Large intestine (tissue), 3 donors: Measurements from ENCODE around the gene AFF3. TPM values are rescaled to one million over a fixed set of nuclear protein-coding genes. Genes with fewer than 3 reads are reported as not detected.
A peak's percentile ranks its signal among the peaks of the same experiment; 100 is the strongest.

Experiments used
- DNase-seq, 2 donors: peaks; one replicate each; pipeline versions ENCODE4 v3.0.0 to v3.0.0-alpha.2; 2013
- H3K27ac ChIP-seq: one replicate; pipeline ENCODE4 v1.5.1; 2013; ENCODE audit warnings: low read length
- H3K27me3 ChIP-seq: 2 replicates; pipeline ENCODE4 v1.6.1; 2013; ENCODE audit warnings: low read length; ENCODE audit not compliant: control insufficient read depth, insufficient read depth
- H3K36me3 ChIP-seq: 2 replicates; pipeline ENCODE4 v1.6.1; 2013; ENCODE audit warnings: low read length; ENCODE audit not compliant: control insufficient read depth, insufficient read depth
- H3K4me1 ChIP-seq: one replicate; pipeline ENCODE4 v1.6.1; 2013; ENCODE audit warnings: low read length; ENCODE audit not compliant: control insufficient read depth, insufficient read depth
- H3K4me3 ChIP-seq: one replicate; pipeline ENCODE4 v1.5.1; 2013; ENCODE audit warnings: low read length
- H3K9me3 ChIP-seq: one replicate; pipeline ENCODE4 v1.6.1; 2013; ENCODE audit warnings: mild to moderate bottlenecking, low read depth, low read length, moderate library complexity; ENCODE audit not compliant: control insufficient read depth
- WGBS: methylation state at CpG from one replicate; pipeline ENCODE4 v1.1.5; 2013; ENCODE audit warnings: low lambda C conversion rate; ENCODE audit not compliant: insufficient coverage; 5-methylcytosine and 5-hydroxymethylcytosine counted together
- polyA plus RNA-seq: library from polyadenylated mRNA; unstranded; fragments of 120-200 nt; gene quantifications from one replicate; pipeline ENCODE4 v1.2.1, GENCODE V29; 2013

AFF3 gene
- polyA plus RNA-seq, 1 donor = 4.8 TPM

DNA sequence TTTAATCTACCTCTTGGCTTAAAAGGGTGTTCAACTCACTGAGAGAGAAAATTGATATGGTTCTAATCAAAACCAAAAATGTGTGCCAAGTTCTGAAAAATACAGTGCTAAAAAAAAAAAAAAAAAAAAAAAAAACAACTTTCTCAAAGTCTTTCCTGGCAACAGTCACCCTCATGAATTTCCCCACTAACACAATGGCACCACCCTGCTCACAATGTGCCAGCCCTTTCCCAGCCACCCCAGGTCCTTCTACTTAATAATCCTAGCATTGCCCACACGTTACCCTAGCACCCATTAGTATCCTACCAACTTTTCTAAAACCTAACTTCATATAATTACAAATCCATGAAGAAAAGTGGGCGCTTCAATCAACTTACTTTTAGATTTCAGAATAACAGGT is 106.4 kb downstream of the AFF3 start:
- WGBS = 100% methylated on average over 2 of the region's 2 CpGs
- Histone ChIP-seq H3K27me3 (no peaks in the 10 kb centered on the region), H3K36me3 (no peaks in the 10 kb centered on the region), H3K27ac (no peak overlapping the region), H3K4me1 (no peaks in the 10 kb centered on the region), H3K9me3 (no peaks in the 10 kb centered on the region), H3K4me3 (no peak overlapping the region)
- no peak for DNase-seq

DNA sequence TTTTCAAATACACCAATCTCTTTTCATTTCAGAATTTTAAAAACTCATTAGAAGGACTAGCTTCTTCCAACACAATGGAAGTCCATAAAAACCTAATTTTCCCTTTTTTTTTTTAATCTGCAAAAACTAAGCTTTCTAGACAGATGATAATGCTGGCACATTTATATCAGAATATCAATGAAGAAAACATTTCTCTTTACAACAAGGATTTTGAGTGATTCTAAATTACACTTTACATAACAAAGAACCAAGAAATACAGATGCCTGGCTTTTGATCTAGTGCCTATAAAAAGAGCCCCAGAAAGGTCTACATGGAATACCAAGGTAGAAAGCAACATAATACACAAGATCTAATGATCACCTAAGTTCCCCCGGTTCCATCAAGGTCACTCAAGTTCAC is 108.0 kb downstream of the AFF3 start:
- Histone ChIP-seq H3K4me3 (no peak overlapping the region), H3K36me3 (no peaks in the 10 kb centered on the region), H3K27me3 (no peaks in the 10 kb centered on the region), H3K27ac (no peak overlapping the region), H3K4me1 (no peaks in the 10 kb centered on the region), H3K9me3 (no peaks in the 10 kb centered on the region)
- no peak for DNase-seq
- no CpG with 5 or more reads among the region's 1 CpG for WGBS

DNA sequence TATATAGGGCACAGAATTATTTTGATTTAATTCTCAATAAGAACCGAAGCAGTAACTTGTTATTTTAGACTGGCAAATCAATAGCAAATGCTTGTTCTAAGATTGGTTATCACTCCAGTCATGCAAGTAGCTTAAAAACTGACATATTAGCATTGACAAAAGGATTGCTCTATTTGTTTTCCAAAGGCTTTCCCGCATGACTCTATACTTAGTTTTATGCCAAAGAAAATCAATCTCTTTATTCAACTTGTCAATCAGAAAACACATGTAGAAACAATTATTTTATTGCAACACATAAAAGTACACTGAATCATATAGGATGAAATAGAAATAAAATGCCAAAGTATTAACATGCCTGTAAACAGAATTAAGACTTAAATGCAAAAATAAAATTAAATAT is 108.4 kb downstream of the AFF3 start:
- no peaks in the 10 kb centered on the region for H3K27me3 ChIP-seq

DNA sequence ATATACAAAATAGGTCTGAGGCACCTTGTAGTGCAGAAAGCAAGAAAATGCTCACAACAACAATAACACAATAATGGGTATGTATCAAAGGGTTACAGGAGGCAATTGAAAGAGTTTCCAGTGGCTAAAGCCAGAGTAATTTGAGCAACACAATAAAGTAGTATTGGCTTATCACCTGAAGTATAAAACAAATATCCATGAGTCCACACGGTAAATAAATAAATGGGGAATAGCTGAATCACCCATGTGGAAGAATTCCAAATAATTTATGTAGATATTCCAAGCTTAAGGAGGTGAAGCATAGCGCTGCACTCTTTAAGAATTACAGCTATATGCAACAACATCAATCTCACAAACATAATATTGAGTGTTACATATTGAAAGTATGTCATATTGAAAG is 110.8 kb downstream of the AFF3 start:
- Histone ChIP-seq H3K4me1 (no peaks in the 10 kb centered on the region), H3K36me3 (no peaks in the 10 kb centered on the region), H3K9me3 (no peaks in the 10 kb centered on the region), H3K4me3 (no peak overlapping the region), H3K27ac (no peak overlapping the region), H3K27me3 (no peaks in the 10 kb centered on the region)
- DNase-seq = no peak
- WGBS = no CpG with 5 or more reads among the region's 2 CpGs

More for the DNA sequence above, 108.4 kb downstream of the AFF3 start:
- Histone ChIP-seq H3K4me1 (no peaks in the 10 kb centered on the region), H3K36me3 (no peaks in the 10 kb centered on the region), H3K27ac (no peak overlapping the region), H3K9me3 (no peaks in the 10 kb centered on the region), H3K4me3 (no peak overlapping the region)
- DNase-seq = no peak
- WGBS = 24% methylated on average over 2 of the region's 2 CpGs

DNA sequence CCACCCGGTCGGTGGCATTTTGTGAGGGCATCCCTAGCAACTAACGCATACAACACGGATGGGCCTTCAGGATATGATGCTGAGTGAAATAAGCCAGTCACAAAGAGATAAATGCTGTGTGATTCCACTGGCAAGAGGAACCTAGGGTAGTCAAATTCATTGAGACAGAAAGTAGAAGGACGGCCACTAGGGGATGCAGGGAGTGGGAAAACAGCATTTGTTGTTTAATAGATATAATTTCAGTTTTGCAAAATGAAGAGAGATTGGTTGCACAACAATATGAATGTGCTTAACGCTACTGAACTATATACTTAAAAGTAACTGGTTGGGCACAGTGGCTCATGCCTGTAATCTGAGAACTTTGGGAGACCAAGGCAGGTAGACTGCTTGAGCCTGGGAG is 112.9 kb downstream of the AFF3 start:
- no peak overlapping the region for H3K4me3 ChIP-seq
- DNase-seq = no peak
- no peaks in the 10 kb centered on the region for H3K27me3 ChIP-seq
- H3K4me1 ChIP-seq = no peaks in the 10 kb centered on the region
- WGBS = 100% methylated on average over 2 of the region's 6 CpGs
- H3K9me3 ChIP-seq = no peaks in the 10 kb centered on the region
- no peaks in the 10 kb centered on the region for H3K36me3 ChIP-seq
- no peak overlapping the region for H3K27ac ChIP-seq

DNA sequence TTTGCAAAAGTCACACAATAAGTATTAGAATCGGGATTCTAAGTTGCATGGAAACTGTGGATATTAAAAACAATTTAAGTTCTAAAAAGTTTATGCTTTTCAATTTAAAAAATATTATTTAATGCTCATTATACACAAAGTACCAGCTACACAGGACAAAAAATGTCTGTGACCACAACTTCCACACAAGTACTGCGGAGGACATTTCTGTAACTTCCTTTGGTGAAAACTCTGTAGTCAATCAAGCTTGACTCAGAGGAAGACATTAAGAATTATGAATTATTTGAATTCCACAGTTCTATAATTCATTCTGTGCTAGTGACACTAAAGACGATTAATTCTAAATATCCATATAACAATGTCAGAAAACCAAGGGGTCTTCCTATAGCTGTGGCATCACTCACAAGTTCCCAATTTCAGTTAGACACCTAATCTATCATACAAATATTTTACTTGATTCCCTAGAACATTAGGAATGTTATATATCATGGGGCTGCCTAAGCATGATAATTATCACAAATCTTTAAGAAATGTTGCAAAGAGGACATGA is 120.5 kb downstream of the AFF3 start:
- no peaks in the 10 kb centered on the region for H3K27me3 ChIP-seq
- no peak overlapping the region for H3K27ac ChIP-seq
- H3K9me3 ChIP-seq = no peaks in the 10 kb centered on the region
- 67% methylated on average over 1 of the region's 3 CpGs for WGBS
- no peak overlapping the region for H3K4me3 ChIP-seq
- DNase-seq = no peak
- H3K36me3 ChIP-seq = no peaks in the 10 kb centered on the region
- H3K4me1 ChIP-seq = no peaks in the 10 kb centered on the region

DNA sequence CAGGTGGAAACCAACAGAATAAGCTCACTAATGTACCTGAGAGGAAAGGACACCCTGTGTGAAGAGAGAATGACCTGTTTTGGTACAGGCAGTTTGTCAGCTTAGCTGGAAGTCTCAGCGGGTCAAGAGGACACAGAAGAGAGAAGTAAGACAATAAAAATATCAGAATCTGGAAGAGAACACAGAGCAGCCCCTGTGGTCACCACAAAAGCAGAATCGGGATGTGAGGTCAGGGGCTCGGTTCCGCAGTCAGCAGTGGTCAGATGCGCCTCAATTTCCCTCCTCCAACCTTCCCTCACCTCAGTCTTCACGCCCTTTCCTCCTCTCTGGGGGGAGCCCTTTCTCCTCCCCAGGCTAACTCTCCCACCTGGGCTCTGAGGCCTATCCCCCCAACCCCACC is 122.9 kb downstream of the AFF3 start:
- 100% methylated on average over 1 of the region's 6 CpGs for WGBS

DNA sequence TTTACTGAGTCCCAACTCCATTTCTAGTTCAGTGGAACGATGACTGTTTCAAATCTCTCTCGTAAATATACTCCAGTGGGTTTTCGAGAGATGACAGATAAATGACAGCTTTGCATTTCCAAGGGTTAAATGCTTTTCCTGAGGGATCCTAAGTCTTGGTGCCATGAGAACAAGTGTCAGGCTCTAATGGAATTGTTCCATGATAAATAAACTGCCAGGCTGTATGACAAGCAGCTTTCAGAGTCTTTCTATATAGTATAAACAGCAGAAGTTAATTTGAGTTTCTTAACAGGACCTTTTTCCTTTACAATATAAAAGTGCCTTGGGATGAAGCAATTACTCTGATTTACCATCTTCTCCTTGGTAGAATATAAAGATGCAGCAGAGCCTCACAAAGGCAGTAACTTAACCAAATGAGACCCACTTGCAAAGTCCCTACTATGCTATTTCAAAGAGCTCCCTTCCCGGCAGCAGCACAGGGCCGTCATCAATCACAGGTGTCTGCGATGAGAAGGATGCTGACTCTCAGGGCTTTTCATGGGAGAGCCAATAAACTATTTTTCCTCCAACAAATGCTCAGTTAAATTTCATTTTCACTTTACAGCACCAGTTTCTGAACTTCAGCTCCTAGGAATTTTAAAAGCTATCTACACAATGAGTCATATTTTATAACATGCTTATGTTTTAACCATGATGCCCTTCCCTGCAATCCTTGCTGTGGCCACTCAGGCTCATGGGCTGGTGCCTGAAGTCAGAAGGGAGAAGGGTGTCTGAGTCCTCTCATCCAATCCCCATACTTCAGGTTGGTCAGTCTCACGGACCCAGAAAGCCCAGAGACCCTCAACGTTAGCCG is 123.8 kb downstream of the AFF3 start:
- peaks cover 2% of the 10 kb centered on the region for H3K27me3 ChIP-seq
- no peaks in the 10 kb centered on the region for H3K36me3 ChIP-seq
- peaks cover 6% of the 10 kb centered on the region for H3K9me3 ChIP-seq
- H3K27ac ChIP-seq = no peak overlapping the region
- no peak overlapping the region for H3K4me3 ChIP-seq
- DNase-seq = peak in 1 of 2 donors; percentile 56
- no peaks in the 10 kb centered on the region for H3K4me1 ChIP-seq
- 54% methylated on average over 3 of the region's 9 CpGs for WGBS

More for the DNA sequence above, 122.9 kb downstream of the AFF3 start:
- H3K4me1 ChIP-seq = no peaks in the 10 kb centered on the region
- H3K9me3 ChIP-seq = peaks cover 6% of the 10 kb centered on the region
- DNase-seq = no peak
- no peaks in the 10 kb centered on the region for H3K27me3 ChIP-seq
- no peak overlapping the region for H3K27ac ChIP-seq
- no peaks in the 10 kb centered on the region for H3K36me3 ChIP-seq
- no peak overlapping the region for H3K4me3 ChIP-seq

DNA sequence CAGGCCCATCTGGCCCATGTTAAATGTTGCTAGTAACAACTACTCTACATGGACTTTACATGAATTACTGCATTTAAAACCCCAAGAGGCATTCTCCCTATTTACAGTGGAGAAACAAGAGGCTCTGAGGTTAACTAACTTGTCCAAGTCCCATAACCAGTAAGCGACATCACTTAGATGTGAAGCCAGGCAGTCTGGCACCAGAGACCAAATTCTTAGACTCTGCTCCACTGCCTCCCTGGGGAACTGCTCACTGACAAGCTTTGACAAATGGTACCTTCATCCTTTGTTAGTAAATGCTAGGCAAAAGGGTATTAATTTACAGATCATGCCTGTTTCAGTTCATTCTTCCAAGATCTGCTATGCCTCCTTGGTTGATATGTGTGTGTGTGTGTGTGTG is 124.8 kb downstream of the AFF3 start:
- no peaks in the 10 kb centered on the region for H3K4me1 ChIP-seq
- H3K36me3 ChIP-seq = no peaks in the 10 kb centered on the region
- H3K9me3 ChIP-seq = peaks cover 6% of the 10 kb centered on the region
- DNase-seq = no peak
- no peak overlapping the region for H3K27ac ChIP-seq
- WGBS = no CpG with 5 or more reads among the region's 1 CpG
- H3K4me3 ChIP-seq = no peak overlapping the region
- H3K27me3 ChIP-seq = peaks cover 2% of the 10 kb centered on the region

DNA sequence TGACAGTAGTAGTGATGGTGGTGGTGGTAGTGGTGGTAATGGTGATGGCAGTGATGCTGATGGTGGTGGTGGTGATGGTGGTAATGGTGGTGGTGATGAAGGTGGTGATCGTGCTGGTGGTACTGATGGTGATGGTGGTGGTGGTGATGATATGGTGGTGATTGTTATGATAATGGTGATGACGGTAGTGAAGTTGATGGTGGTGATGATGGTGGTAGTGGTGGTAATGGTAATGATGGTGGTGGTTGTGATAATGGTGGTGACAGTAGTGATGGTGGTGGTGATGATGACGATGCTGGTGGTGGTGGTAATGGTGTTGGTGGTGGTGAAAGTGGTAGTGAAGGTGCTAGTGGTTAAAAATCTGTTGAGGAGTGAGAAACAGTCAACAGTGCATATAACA is 125.6 kb downstream of the AFF3 start:
- Histone ChIP-seq H3K27ac (no peak overlapping the region), H3K4me3 (no peak overlapping the region), H3K36me3 (no peaks in the 10 kb centered on the region), H3K4me1 (no peaks in the 10 kb centered on the region), H3K27me3 (peaks cover 6% of the 10 kb centered on the region), H3K9me3 (peaks cover 6% of the 10 kb centered on the region)
- WGBS = 100% methylated on average over 1 of the region's 3 CpGs
- DNase-seq = no peak

DNA sequence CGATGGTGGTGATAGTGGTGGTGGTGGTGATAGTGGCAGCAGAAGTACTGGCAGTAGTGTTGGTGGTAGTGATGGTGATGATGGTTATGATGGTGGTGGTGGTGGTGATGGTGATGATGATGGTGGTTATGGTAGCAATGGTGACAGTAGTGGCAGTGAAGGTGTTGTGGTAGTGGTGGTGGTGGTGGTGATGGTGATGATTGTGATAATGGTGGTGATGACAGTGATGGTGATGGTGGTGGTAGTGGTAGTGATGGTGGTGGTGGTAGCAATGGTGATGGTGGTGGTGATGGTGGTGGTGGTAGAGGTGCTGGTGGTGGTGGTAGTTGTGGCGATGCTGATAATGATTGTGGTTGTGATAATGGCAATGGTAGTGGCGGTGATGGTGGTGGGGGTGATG is 126.5 kb downstream of the AFF3 start:
- Histone ChIP-seq H3K9me3 (peaks cover 6% of the 10 kb centered on the region), H3K27me3 (peaks cover 6% of the 10 kb centered on the region), H3K27ac (no peak overlapping the region), H3K36me3 (no peaks in the 10 kb centered on the region), H3K4me3 (no peak overlapping the region), H3K4me1 (no peaks in the 10 kb centered on the region)
- 100% methylated on average over 1 of the region's 3 CpGs for WGBS
- no peak for DNase-seq
